T-cell (primary cell): ENCODE data around the gene PARP11. TPM values are rescaled to one million over a fixed set of nuclear protein-coding genes. Genes with fewer than 3 reads are reported as not detected.

Experiments
- ATAC-seq, 4 experiments: fragments of 200-7000 bp in 3 of 4; fragments of 150-1000 bp in 1 of 4; cut with Tn5 transposase; replicated peaks in 1 of 4; 1 replicate in 3 of 4; 2 replicates in 1 of 4; pipeline ENCODE4 v1.10.0; 2021; ENCODE audit warnings: moderate library complexity in 3 of 4, mild to moderate bottlenecking in 2 of 4, moderate number of reproducible peaks in 1 of 4
- CTCF ChIA-PET, 2 donors: fragments of 300-600 bp; sonication (Branson Sonifier 250); formaldehyde crosslinking; loops; one replicate each; lab custom pipeline; 2022; ENCODE audit warnings: antibody characterized with exemption in 2 of 2; lab: Charles Lee
- POLR2A ChIA-PET, 2 donors: fragments of 300-600 bp; sonication (Branson Sonifier 250); formaldehyde crosslinking; loops; one replicate each; lab custom pipeline; 2022; ENCODE audit warnings: antibody characterized with exemption in 2 of 2; lab: Charles Lee
- DNase-seq, 35 experiments: peaks; one replicate each; pipeline versions ENCODE4 v3.0.0 to v3.0.0-alpha.2; 2013 to 2023
- H3K27ac ChIP-seq: one replicate; pipeline ENCODE4 v1.5.1; 2013; ENCODE audit warnings: low read length
- H3K27me3 ChIP-seq, 2 experiments: replicated peaks in 1 of 2; 1 replicate in 1 of 2; 2 replicates in 1 of 2; pipeline versions ENCODE4 v1.6.1 to v1.7.0; 2013; ENCODE audit warnings: low read length in 1 of 2, mixed read lengths in 1 of 2; ENCODE audit not compliant: control insufficient read depth in 2 of 2, insufficient read depth in 2 of 2; ENCODE audit errors: extremely low read depth in 1 of 2
- H3K36me3 ChIP-seq, 2 donors: 1 replicate in 1 of 2; 2 replicates in 1 of 2; pipeline versions ENCODE4 v1.6.1 to v1.7.0; 2013; ENCODE audit warnings: low read length in 1 of 2; ENCODE audit not compliant: control insufficient read depth in 2 of 2, insufficient read depth in 1 of 2; ENCODE audit errors: extremely low read depth in 1 of 2
- H3K4me1 ChIP-seq, 2 experiments: 1 replicate in 1 of 2; 2 replicates in 1 of 2; pipeline versions ENCODE4 v1.6.1 to v1.7.0; 2013; ENCODE audit warnings: low read length in 2 of 2, mixed read lengths in 1 of 2; ENCODE audit not compliant: insufficient read depth in 2 of 2, control insufficient read depth in 1 of 2; ENCODE audit errors: extremely low read depth in 1 of 2
- H3K4me3 ChIP-seq, 2 donors: 1 replicate in 1 of 2; 2 replicates in 1 of 2; pipeline versions ENCODE4 v1.5.1 to v1.7.0; 2013; ENCODE audit warnings: mild to moderate bottlenecking in 2 of 2, low read length in 1 of 2, moderate library complexity in 1 of 2; ENCODE audit not compliant: control insufficient read depth in 1 of 2; ENCODE audit errors: extremely low read depth in 1 of 2
- H3K9me3 ChIP-seq: 2 replicates; pipeline ENCODE4 v1.7.0; 2013
- H3K27ac Mint-ChIP-seq, 2 donors: one replicate each; pipeline ENCODE4 v1.8.0; 2020 to 2021; ENCODE audit warnings: mild to moderate bottlenecking in 2 of 2, mixed read lengths in 2 of 2
- H3K27me3 Mint-ChIP-seq, 2 donors: one replicate each; pipeline ENCODE4 v1.8.0; 2021 to 2022; ENCODE audit warnings: mixed read lengths in 2 of 2
- H3K36me3 Mint-ChIP-seq: one replicate; pipeline ENCODE4 v1.8.0; 2021; ENCODE audit warnings: mixed read lengths
- H3K4me1 Mint-ChIP-seq, 3 donors: one replicate each; pipeline ENCODE4 v1.8.0; 2020 to 2022; ENCODE audit warnings: mixed read lengths in 3 of 3, mild to moderate bottlenecking in 1 of 3
- H3K4me3 Mint-ChIP-seq, 3 donors: one replicate each; pipeline ENCODE4 v1.8.0; 2020 to 2022; ENCODE audit warnings: mild to moderate bottlenecking in 3 of 3, mixed read lengths in 3 of 3, moderate library complexity in 3 of 3
- H3K9me3 Mint-ChIP-seq, 3 donors: one replicate each; pipeline ENCODE4 v1.8.0; 2020 to 2022; ENCODE audit warnings: mixed read lengths in 3 of 3
- WGBS: methylation state at CpG from one replicate; pipeline ENCODE4 v1.1.5; 2013; ENCODE audit warnings: missing lambda C conversion rate; ENCODE audit not compliant: insufficient coverage; 5-methylcytosine and 5-hydroxymethylcytosine counted together
- total RNA-seq, 35 experiments: library from RNA in 6 of 35; stranded (reverse) in 6 of 35; fragments of 120-200 nt in 1 of 35; gene quantifications; one replicate each; pipeline versions ENCODE4 v1.2.1 to v1.2.4 and lab custom pipeline; 2013 to 2026

PARP11 gene
- total RNA-seq, 5 donors from 2014 or later (not counting 1 experiment from before 2014, with no cell fraction given), result 24.9 to 30.2 (median 26.3) TPM

DNA sequence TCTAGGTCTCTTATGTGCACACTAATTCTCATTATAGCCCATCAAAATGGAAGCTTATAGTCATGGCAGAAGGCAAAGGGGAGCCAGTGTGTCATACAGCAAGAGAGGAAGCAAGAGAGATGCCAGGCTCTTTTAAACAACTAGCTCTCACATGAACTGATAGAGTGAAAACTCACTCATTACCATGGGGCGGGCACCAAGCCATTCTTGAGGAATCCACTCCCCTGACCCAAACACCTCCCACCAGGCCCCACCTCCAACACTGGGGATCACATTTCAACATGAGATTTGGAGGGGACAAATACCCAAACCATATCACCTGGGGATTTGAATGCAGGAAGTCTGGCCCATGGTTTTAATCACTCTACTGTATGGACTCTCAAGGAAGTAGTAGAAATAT is 83.4 kb downstream of the PARP11 start:
- Mint-ChIP-seq H3K4me3 (no peak overlapping the region), H3K27ac (no peak overlapping the region), H3K36me3 (peaks cover 56% of the 10 kb centered on the region), H3K9me3 (no peaks in the 10 kb centered on the region), H3K4me1 (no peaks in the 10 kb centered on the region), H3K27me3 (no peaks in the 10 kb centered on the region)
- no peak for DNase-seq
- no peak overlapping the region for H3K4me3 ChIP-seq
- CTCF ChIA-PET, result no interaction called here
- H3K27me3 ChIP-seq, result no peaks in the 10 kb centered on the region
- no CpG with 5 or more reads among the region's 1 CpG for WGBS
- no peaks in the 10 kb centered on the region for H3K9me3 ChIP-seq
- no peak for ATAC-seq
- H3K36me3 ChIP-seq, result no peaks in the 10 kb centered on the region
- no peak overlapping the region for H3K27ac ChIP-seq
- no peaks in the 10 kb centered on the region for H3K4me1 ChIP-seq
- POLR2A ChIA-PET, result no interaction called here

DNA sequence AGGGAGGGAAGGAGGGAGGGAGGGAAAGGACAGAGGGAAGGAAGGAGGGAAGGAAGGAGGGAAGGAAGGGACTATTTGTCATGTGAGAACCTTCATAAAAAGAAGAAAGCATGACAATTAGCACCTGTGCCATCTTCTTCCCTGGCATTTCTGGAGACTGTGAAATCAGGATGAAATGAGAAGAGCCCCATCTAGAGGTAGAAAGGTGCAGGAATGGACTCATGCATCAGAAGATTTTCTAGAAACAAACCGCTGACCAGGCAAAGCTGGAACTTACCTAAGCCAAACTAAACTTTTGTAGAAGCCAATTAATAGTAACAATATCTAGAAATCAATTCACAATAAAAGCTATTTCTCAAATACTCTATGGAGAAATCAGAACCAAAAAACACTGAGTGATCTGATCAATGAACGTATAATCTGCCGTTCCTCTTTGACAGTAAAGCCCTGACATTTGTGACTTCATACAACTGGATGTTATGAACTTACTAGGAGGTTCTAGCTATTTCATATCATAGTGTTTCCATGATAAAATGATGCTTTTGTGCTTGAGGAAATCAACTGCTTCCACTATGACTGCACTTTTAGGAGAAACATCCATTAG is 95.9 kb downstream of the PARP11 start:
- no peak overlapping the region for H3K27ac ChIP-seq
- Mint-ChIP-seq H3K36me3 (no peaks in the 10 kb centered on the region), H3K27me3 (no peaks in the 10 kb centered on the region), H3K27ac (no peak overlapping the region), H3K4me1 (peaks cover 3 to 5% (median 4%) of the 10 kb centered on the region in 3 donors), H3K4me3 (no peak overlapping the region), H3K9me3 (no peaks in the 10 kb centered on the region)
- DNase-seq (peak in 4 of 35 experiments; percentile 3 to 65 (median 20)), ATAC-seq (peak in 2 of 4 experiments; percentile 23 to 62)
- no peaks in the 10 kb centered on the region for H3K27me3 ChIP-seq
- no peaks in the 10 kb centered on the region for H3K4me1 ChIP-seq
- no peak overlapping the region for H3K4me3 ChIP-seq
- no peaks in the 10 kb centered on the region for H3K36me3 ChIP-seq
- H3K9me3 ChIP-seq, result no peaks in the 10 kb centered on the region
- ChIA-PET POLR2A (interaction anchor here in 1 of 2 donors (0.6 kb wide), 1 partner anchor 500 kb away, joined by 5 read pairs; no protein-coding TSS in a partner anchor), CTCF (interaction anchor here (0.6 to 1.4 kb wide), 7 partner anchors 34 to 791 kb away, joined by 3 to 19 read pairs (median 3); no protein-coding TSS in a partner anchor)
- WGBS, result no CpG with 5 or more reads among the region's 3 CpGs

DNA sequence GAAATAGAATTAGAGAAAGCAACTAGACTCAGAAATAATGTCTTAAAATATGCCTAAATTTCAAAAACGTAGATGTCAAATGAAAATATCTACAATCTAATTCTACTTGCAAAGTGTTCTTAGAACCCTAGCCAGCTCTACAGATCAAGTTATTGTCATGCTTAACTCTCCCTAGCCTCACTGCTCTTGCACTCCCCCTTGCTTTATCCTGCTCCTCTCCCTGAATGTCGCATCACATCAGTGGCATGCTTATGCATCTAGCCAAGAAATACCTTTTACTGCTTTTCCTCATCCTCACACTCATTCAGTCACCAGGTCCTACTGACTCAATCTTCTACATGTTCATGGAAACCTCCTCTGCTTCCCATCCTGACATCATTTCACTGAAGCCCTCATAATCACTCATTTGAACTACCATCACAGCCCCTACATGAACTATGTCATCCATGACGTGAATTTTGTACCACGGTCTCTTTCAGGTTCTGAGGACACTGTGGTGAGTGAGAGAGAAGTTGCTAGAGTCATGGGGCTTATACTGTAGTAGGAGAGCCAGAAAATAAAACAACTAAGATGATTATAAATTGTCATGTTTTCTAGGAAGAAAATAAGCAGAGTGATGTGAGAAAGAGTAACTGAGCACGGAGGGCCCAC is 97.7 kb downstream of the PARP11 start:
- DNase-seq (no peak), ATAC-seq (no peak)
- Histone ChIP-seq H3K9me3 (no peaks in the 10 kb centered on the region), H3K4me3 (no peak overlapping the region), H3K36me3 (no peaks in the 10 kb centered on the region), H3K27ac (no peak overlapping the region), H3K27me3 (no peaks in the 10 kb centered on the region), H3K4me1 (peaks cover 0 to 3% of the 10 kb centered on the region in 2 experiments)
- Mint-ChIP-seq H3K36me3 (no peaks in the 10 kb centered on the region), H3K4me1 (peaks cover 8 to 10% (median 9%) of the 10 kb centered on the region in 3 donors), H3K9me3 (no peaks in the 10 kb centered on the region), H3K27me3 (no peaks in the 10 kb centered on the region), H3K4me3 (no peak overlapping the region), H3K27ac (no peak overlapping the region)
- 94% methylated on average over 2 of the region's 5 CpGs for WGBS
- CTCF ChIA-PET, result interaction anchor here in 1 of 2 donors (1.0 kb wide), 1 partner anchor 475 kb away, joined by 3 read pairs; no protein-coding TSS in a partner anchor
- POLR2A ChIA-PET, result no interaction called here

DNA sequence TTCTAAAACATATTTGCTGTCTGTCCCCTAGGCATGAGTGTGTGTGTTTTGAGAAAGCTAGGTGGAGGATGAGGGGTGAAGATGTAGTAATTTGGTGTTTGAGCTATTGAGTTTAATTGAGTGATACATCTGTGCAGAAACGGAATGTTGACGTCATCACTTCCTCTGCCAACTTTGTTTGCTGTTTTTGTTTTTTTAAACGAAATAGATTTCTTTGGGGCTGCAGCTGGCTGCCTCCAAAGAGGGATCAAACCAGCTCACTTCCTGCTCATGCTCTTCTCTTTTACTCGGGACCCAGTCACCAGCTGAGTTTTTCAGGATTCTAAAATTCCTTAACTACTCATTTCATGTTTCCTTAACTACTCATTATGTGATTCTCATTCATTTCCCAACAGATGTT is 100.8 kb downstream of the PARP11 start:
- no peak overlapping the region for H3K4me3 ChIP-seq
- H3K36me3 ChIP-seq, result no peaks in the 10 kb centered on the region
- ChIA-PET CTCF (interaction anchor here (0.5 to 1.9 kb wide), 3 partner anchors 30 to 472 kb away, joined by 3 to 7 read pairs (median 5); no protein-coding TSS in a partner anchor), POLR2A (interaction anchor here in 1 of 2 donors (0.7 kb wide), 1 partner anchor 155 kb away, joined by 3 read pairs; no protein-coding TSS in a partner anchor)
- H3K27me3 Mint-ChIP-seq, result no peaks in the 10 kb centered on the region
- peaks cover 0 to 3% of the 10 kb centered on the region in 2 experiments for H3K4me1 ChIP-seq
- H3K36me3 Mint-ChIP-seq, result peaks cover 3% of the 10 kb centered on the region
- ATAC-seq, result peak in 1 of 4 experiments; percentile 55
- H3K9me3 Mint-ChIP-seq, result no peaks in the 10 kb centered on the region
- peak in 2 of 35 experiments; percentile 7 to 29 for DNase-seq
- H3K27me3 ChIP-seq, result no peaks in the 10 kb centered on the region
- no peak overlapping the region for H3K27ac Mint-ChIP-seq
- no peak overlapping the region for H3K4me3 Mint-ChIP-seq
- no peak overlapping the region for H3K27ac ChIP-seq
- H3K4me1 Mint-ChIP-seq, result peaks cover 8 to 10% (median 9%) of the 10 kb centered on the region in 3 donors
- 12% methylated on average over 3 of the region's 4 CpGs for WGBS
- H3K9me3 ChIP-seq, result no peaks in the 10 kb centered on the region

DNA sequence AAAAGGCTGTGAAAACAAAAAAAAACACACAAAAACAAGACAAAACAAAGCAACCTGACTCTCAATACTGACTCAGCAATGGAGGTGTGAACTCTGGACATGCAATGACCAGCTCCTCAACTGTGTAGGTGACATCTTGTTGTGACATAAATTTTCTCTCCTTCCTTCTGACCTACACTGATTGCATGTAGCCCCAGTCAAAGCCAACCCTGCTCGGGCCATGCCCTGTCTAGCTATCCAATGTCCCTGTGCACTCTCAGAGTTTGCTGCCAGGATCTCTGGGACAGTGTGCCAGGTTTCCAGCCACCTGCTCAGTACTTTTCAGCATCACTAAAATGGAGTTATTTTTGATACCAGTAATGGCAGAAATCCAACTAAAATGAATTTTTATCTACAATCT is 101.3 kb downstream of the PARP11 start:
- ATAC-seq, result no peak
- H3K27ac Mint-ChIP-seq, result peak overlapping the region in 1 of 2 donors; percentile 1
- H3K36me3 ChIP-seq, result no peaks in the 10 kb centered on the region
- peaks cover 8 to 10% (median 9%) of the 10 kb centered on the region in 3 donors for H3K4me1 Mint-ChIP-seq
- 83% methylated on average over 1 of the region's 1 CpG for WGBS
- no peak for DNase-seq
- no peaks in the 10 kb centered on the region for H3K27me3 Mint-ChIP-seq
- POLR2A ChIA-PET, result interaction anchor here in 1 of 2 donors (0.7 kb wide), 1 partner anchor 154 kb away, joined by 3 read pairs; no protein-coding TSS in a partner anchor
- CTCF ChIA-PET, result interaction anchor here in 1 of 2 donors (1.9 kb wide), 1 partner anchor 472 kb away, joined by 7 read pairs; no protein-coding TSS in a partner anchor
- no peak overlapping the region for H3K4me3 ChIP-seq
- H3K27me3 ChIP-seq, result no peaks in the 10 kb centered on the region
- H3K9me3 Mint-ChIP-seq, result no peaks in the 10 kb centered on the region
- no peak overlapping the region for H3K27ac ChIP-seq
- H3K4me1 ChIP-seq, result peaks cover 0 to 3% of the 10 kb centered on the region in 2 experiments
- no peaks in the 10 kb centered on the region for H3K9me3 ChIP-seq
- no peak overlapping the region for H3K4me3 Mint-ChIP-seq
- peaks cover 3% of the 10 kb centered on the region for H3K36me3 Mint-ChIP-seq

DNA sequence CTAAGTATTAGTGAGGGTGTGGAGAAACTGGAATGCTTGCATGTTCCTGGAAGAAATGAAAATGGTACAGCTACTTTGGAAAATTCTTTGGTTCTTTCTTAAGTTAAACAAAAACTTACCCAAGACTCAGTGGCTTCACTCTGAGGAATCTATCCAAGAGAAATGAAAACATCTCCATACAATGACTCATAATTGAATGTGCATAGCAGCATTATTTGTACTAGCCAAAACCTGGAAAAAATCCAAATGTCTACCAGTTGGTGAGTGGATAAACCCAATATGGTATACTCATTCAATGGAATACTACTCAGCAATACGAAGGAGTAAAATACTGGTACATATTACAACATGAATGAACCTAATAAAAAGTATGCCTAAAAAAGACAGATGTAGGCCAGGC is 102.3 kb downstream of the PARP11 start:
- Histone ChIP-seq H3K4me1 (peaks cover 0 to 3% of the 10 kb centered on the region in 2 experiments), H3K4me3 (no peak overlapping the region), H3K27ac (no peak overlapping the region), H3K9me3 (no peaks in the 10 kb centered on the region), H3K36me3 (no peaks in the 10 kb centered on the region), H3K27me3 (no peaks in the 10 kb centered on the region)
- Mint-ChIP-seq H3K27me3 (no peaks in the 10 kb centered on the region), H3K4me3 (no peak overlapping the region), H3K9me3 (no peaks in the 10 kb centered on the region), H3K27ac (no peak overlapping the region), H3K36me3 (peaks cover 3% of the 10 kb centered on the region), H3K4me1 (peaks cover 8 to 10% (median 9%) of the 10 kb centered on the region in 3 donors)
- WGBS, result no CpG with 5 or more reads among the region's 1 CpG
- ChIA-PET POLR2A (no interaction called here), CTCF (no interaction called here)
- ATAC-seq (no peak), DNase-seq (no peak)
